ENCODE data around the gene MUC16.

MUC16 gene

DNA sequence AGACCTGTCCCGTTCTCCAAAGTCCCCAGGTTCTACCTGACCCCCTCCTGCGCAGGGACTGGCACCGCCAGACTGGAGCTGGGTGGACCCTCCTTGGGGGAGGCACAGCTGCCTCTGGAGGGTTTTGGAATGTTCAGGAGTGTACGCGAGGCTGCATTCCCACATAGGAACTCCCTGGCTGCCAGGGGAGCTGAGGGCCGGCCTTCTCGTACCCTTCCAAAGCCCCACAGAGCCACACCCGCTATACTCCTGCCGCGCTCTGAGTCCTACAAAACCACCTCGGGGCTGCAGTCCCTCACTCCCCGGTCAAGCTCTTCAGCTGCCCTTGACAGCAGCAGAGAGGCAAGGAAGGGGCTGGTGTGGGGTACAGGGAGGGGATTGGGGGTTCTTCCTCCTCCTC is 484 bp upstream of the MUC16 start:
- DNase-seq (ENCODE audit: insufficient read length, low spot score), result no peak
- no peak for FAIRE-seq

DNA sequence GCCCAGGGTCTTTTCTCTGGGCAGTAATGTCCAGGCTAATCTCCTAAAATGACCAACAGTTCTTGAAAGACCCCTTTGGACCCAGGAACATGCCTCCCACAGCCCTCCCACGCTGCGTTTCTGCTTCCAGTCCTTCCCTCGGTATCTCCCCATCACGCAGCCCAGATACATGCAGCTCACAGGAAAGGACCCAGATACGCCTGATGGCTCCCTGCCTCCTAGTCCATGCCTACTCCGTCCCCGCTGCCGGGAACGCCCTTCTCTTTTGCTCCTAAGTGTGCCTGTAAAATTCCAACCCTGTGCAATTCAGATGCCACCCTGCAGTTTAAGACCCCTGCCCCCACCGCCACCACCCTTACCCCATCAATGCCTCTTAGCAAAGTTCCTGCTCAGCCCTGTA is 778 bp downstream of the MUC16 start:
- FAIRE-seq, result no peak
- no peak for DNase-seq (ENCODE audit: insufficient read length, low spot score)

GRCh38 chr19:9008667-9009066 is 1.5 kb downstream of the MUC16 start:
- DNase-seq (ENCODE audit: insufficient read length, low spot score), result no peak
- no peak for FAIRE-seq

DNA sequence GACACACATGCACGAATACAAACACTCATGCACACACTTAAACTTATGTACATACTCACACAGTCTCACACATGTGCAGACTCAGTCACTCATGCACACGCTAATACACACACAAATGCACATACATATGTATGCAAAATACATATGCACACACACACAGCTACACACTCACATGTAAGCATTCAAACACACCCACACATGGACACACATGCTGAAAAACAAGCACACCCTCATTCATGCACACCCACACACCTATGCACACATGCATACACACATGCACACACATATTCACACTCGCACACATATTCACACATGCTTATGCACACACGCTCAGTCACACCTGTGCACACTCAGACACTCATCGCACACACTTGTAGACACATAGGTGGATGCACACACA is 9.3 kb downstream of the MUC16 start:
- no peak for FAIRE-seq
- no peak for DNase-seq (ENCODE audit: insufficient read length, low spot score)

DNA sequence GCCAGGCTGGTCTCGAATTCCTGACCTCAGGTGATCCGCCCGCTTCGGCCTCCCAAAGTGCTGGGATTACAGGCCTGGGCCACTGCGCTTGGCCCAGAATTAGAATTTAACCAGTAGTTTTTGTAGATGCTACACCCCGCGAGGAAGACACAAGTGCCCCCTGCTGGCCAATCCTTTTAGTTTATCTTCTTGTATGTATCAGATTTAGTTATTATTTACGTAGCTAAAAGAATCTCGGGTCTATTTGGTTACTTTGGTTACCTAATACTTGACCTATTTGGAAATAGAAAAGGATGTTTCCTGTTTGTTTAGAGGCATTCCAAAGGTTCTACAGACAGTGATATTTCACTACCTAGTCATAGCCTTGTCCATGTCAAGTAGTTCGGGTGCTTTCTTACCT is 22.0 kb downstream of the MUC16 start:
- FAIRE-seq (no peak), DNase-seq (ENCODE audit: insufficient read length, low spot score) (no peak)

GRCh38 chr19:8986296-8986695 is 23.9 kb downstream of the MUC16 start:
- FAIRE-seq, result no peak

DNA sequence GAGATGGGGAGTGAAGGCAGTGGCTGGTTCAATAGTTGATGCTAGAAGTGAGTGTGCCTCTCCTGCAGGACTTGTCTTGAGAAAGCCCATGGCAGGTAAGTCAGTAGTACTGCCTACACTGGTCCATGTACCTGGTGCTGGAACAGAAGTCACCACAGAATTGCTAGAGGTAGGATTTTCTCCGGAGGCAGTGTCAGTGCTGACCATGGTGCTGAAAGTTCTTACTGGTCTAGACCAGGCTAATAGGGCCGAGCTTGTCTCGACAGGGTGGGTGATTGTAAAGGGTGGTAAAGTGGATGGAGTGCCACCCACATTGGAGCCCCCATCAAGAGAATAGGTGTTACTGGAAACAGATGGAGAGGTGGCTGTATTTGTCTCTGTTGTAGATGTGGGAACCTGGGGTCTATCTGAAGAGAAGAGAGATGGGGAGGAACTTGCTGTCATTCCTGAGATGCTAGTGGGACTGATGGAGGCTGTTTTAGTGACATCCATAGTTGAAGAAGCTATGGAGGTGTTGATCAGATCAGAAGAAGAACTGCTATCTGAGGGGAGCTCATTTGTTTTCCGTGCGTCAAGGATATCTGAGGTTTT is 36.6 kb downstream of the MUC16 start:
- FAIRE-seq (no peak), DNase-seq (ENCODE audit: insufficient read length, low spot score) (no peak)

More at GRCh38 chr19:8986296-8986695, 23.9 kb downstream of the MUC16 start:
- DNase-seq (ENCODE audit: insufficient read length, low spot score), result no peak

GRCh38 chr19:8965887-8966286 is 44.3 kb downstream of the MUC16 start:
- DNase-seq (ENCODE audit: insufficient read length, low spot score) (no peak), FAIRE-seq (no peak)
